ENCODE results near the gene DNAI2.

DNAI2 gene

GRCh38 chr17:74309902-74310301, 35.9 kb downstream of the DNAI2 start:
- no peak for DNase-seq

DNA sequence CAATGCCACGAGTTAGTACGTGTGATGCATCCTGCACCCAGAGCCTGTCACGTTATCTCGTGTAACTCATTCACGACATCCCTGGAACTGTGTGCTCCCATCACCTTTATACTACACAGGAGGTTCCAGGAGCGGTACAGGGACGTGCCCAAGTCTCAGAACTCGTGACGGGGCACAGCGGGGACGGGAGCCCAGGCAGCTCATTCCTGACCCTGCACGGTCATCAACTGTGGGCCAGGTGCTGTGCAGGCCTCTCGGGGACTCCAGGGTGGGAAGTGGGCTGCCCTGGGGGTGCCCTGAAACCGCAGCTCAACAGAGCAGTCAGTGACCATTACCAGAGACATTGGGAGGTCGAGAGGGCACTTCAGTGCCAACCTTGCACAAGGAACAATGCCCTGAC, 40.8 kb downstream of the DNAI2 start:
- DNase-seq = no peak

- DNase-seq = no peak
Observed at GRCh38 chr17:74316220-74316619, 42.2 kb downstream of the DNAI2 start.

DNA sequence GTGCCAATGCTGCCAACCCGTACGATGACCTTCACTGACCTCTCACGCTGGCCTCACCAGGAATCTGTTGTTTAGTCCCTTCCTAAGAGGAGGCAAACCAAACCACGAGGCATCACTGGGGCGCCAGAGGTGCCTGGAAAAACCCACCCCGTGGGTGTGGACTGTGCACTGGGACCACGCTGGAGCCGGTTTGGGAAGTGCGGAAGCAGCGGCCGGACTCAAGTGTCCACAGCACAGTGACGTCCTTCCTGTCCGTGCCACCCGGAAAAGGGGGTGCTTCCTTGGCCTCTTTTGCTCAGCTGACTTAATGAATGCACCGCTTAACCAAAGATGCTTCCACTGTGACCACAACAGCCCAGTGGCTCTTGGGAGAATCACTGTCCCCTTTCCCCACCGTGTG, 43.0 kb downstream of the DNAI2 start:
- DNase-seq = no peak

DNA sequence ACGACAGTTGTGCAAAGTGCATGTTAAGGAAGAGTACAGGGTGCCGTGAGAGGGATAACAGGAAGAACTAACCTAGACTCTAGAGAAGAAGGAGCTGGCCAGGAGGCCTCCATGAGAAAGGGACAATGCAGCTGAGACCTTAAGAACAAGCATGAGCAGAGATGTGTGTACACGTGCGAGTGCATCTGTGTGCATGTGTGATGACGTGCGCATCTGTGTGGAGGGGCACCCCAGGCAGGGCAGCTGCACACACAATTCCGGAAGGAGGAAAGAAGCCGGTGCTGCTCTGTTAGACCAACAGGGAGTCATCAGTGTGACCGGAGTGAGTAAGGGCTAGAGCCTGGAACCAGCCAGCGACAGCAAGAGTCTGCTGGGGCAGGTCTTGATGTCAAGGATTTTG, 44.4 kb downstream of the DNAI2 start:
- no peak for DNase-seq

DNA sequence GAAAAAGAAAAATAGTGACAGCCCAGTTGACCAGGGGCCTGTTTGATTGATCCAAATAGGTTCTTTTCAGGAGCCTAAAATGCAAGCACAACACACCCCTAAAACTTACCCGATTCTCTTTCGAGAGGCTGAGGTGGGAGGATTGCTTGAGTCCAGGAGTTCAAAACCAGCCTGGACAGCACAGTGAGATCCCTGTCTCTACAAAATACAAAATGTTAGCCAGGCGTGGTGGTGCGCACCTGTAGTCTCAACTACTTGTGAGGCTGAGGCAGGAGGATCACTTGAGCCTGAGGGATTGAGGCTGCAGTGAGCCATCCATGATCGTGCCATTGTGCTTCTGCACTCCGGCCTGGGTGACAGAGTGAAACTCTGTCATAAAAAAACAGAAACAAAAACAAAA, 50.5 kb downstream of the DNAI2 start:
- no peak for DNase-seq

GRCh38 chr17:74325376-74325742, 51.3 kb downstream of the DNAI2 start:
- no peak for DNase-seq

- DNase-seq = peak; percentile 64
Observed at GRCh38 chr17:74325743-74326379, 51.8 kb downstream of the DNAI2 start, which contains the start of gene KIF19. KIF19 (plus strand) TSS chr17:74326226; CDS start chr17:74326350, 124 bp downstream.

DNA sequence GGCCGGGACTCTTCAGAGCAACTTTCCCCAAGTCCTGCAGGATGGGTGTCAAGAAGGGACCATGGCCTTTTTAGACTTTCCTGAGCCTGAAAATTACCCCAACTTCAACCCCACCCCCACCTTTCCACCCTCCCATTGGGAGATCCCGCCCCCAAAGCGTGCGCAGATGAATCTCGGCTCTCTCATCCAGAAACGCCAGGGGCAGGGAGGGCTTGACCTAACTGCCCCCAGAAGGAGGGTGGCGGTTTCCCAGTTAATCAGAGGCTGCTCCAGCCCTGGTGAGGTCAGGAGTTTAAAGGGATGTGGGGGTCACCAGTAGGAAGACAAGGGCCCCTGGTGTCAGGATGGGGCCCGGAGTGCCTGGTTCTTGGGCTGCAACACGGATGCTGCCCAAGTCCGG, 52.5 kb downstream of the DNAI2 start:
- no peak for DNase-seq

GRCh38 chr17:74328487-74328886, 54.5 kb downstream of the DNAI2 start:
- no peak for DNase-seq

GRCh38 chr17:74329378-74329777, 55.3 kb downstream of the DNAI2 start:
- DNase-seq = no peak

- no peak for DNase-seq
Observed at GRCh38 chr17:74330446-74330845, 56.4 kb downstream of the DNAI2 start.

DNA sequence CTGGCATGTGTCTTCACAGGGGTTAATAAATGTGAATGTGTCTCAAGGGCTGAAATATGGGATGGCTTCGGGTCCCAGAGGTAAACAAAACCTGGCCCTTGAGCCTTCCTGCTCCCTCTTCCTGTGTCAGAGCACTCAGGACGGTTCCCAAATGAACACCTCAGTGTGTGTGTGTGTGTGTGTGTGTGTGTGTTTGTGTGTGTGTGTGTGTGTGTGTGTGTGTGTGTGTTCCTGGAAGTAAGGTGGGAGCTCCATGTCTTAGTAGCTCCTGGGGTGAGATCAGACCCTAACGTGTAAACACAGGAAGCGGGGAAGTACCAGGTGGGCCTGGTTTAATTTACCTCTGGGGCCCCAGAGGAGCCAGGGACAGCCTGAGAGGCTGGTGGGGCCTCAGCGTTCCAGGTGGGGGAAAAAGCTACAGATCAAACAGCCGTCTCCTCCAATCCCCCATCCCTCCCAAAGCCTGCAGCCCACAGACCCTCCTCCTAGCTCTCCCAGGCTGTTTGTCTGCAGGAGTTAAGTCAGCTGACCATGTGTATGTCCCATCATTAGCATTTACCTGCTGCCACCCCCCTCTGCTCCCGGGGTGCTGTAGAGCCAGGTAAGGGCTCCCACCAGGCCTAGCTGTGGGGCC, 58.1 kb downstream of the DNAI2 start:
- DNase-seq = no peak

DNA sequence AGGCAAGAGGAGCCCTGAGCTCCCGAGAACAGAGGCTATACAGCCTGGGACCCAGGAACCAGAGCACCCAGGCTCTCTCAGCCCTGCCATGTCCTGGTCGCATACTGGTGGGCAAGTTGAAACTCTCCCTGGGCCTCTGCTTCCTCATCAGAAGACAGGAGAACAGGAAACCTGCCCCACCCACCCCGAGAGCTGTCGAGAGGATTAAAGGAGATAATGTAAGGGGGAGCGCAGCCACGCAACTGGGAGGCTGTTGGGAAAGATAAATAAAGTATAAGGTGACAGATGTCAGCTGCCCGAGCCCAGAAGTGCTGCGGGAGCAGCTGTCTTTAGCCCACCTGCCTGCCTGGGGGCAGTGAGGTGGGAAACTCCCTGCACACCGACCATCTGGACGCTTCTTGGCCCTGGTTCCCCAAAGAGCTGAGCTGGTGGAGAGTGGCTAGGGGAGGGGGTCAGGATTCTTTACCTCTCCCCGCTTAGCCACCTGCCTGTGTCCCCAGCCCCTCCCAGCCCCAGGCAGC, 58.8 kb downstream of the DNAI2 start:
- no peak for DNase-seq

DNA sequence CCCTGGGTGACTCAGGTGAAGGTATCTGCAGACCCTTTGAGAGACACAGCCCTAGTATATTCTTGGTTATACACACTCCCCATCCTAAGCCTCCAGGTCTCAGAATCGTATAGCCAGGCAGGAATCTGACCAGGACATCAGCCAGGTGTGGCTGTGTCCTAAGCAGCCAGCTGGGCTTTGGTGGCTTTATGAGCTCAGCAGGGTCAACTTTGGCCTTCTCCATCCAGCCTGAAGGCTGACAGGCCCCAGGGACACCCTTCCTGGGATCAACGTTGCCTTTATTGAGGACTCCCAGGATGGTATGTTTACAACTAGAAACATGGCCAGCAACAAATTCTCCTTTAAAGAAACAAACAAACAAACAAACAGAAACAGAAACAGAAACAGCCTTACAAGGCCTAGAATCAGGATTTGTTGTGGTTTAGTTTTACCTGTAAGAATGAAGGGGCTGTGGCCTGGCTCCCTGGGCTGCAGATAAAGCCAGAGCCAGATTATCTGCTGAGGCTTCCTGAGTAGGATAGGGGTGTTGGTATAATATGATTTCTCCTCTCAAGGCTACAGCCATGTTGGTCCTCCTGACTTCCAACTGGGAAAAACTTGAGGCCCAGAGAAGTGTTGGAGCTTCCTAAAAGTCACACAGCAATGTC, 60.5 kb downstream of the DNAI2 start:
- no peak for DNase-seq

GRCh38 chr17:74335529-74336062, 61.6 kb downstream of the DNAI2 start:
- DNase-seq = no peak

- no peak for DNase-seq
Observed at GRCh38 chr17:74336307-74336706, 62.3 kb downstream of the DNAI2 start.

GRCh38 chr17:74337834-74338500, 63.9 kb downstream of the DNAI2 start:
- DNase-seq = no peak

GRCh38 chr17:74339537-74340195, 65.6 kb downstream of the DNAI2 start:
- no peak for DNase-seq

GRCh38 chr17:74340470-74341023, 66.5 kb downstream of the DNAI2 start:
- no peak for DNase-seq

GRCh38 chr17:74342224-74342623, 68.2 kb downstream of the DNAI2 start:
- DNase-seq = no peak

DNA sequence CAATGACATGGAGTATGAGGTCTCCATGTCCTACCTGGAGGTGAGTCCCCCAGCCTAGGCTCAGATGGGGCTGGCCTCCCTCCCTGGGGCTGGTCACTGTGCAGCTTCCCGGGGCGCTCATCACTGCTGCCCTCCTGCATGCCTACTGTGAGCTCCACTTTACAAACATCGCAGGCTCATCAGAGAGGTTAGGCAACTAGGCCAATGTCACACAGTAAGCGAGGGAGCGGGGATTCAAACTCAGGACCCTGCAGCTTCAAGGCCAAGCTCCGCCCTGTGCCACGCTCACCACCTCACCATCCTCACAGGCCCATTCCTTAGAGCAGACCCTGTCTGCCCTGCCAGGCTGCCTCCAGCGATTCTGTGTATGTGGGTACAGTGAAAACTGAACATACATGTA, 69.1 kb downstream of the DNAI2 start:
- DNase-seq = no peak

All from CD4-positive, alpha-beta T cell treated with Interleukin-6 for 4 hours (primary cell).